K562 (cell line): ENCODE measurements around the gene HPN. TPM values are rescaled to one million over a fixed set of nuclear protein-coding genes. Genes with fewer than 3 reads are reported as not detected.

ENCODE experiments used
- CBX1 ChIP-seq: sonication (generic); IDR thresholded peaks from 2 replicates; pipeline ENCODE4 v1.6.1; 2016; ENCODE audit warnings: antibody characterized with exemption, low read depth, mild to moderate bottlenecking
- CREB5 ChIP-seq: fragments of 250-450 bp; sonication (Bioruptor Pico); IDR thresholded peaks from 2 replicates; pipeline ENCODE4 v1.5.0; 2020; ENCODE audit warnings: mild to moderate bottlenecking
- HDAC1 ChIP-seq, 2 experiments: fragments of 450-650 bp; IDR thresholded peaks; 2 replicates each; pipeline ENCODE4 v1.6.1; 2016 to 2017; ENCODE audit warnings: inconsistent platforms in 1 of 2, mild to moderate bottlenecking in 1 of 2, moderate library complexity in 1 of 2
- HNRNPLL ChIP-seq: fragments of 200-400 bp; formaldehyde crosslinking; IDR thresholded peaks from 2 replicates; pipeline ENCODE4 v1.6.1; 2017; ENCODE audit warnings: low read length, low read depth, mild to moderate bottlenecking; ENCODE audit not compliant: poor library complexity, severe bottlenecking
- KAT2B ChIP-seq: IDR thresholded peaks from one replicate; pipeline ENCODE4 v1.6.1; 2012; ENCODE audit warnings: low read depth, mild to moderate bottlenecking, control low read depth, inconsistent platforms, low read length, moderate library complexity
- MECOM ChIP-seq: fragments of 250-450 bp; sonication (Bioruptor Pico); IDR thresholded peaks from 2 replicates; pipeline ENCODE4 v1.8.0; 2022; ENCODE audit warnings: inconsistent platforms
- NR3C1 ChIP-seq: sonication (generic); formaldehyde crosslinking; IDR thresholded peaks from 2 replicates; pipeline ENCODE4 v1.8.1; 2022; ENCODE audit warnings: missing genetic modification reagents
- OTX1 ChIP-seq: fragments of 450-650 bp; formaldehyde crosslinking; IDR thresholded peaks from 2 replicates; pipeline ENCODE4 v1.4.0; 2022; ENCODE audit warnings: mild to moderate bottlenecking
- SAFB2 ChIP-seq: fragments of 200-400 bp; formaldehyde crosslinking; IDR thresholded peaks from 2 replicates; pipeline ENCODE4 v1.6.1; 2018; ENCODE audit warnings: borderline replicate concordance, low read length, low read depth, moderate library complexity; ENCODE audit not compliant: severe bottlenecking
- SPI1 ChIP-seq: IDR thresholded peaks from 2 replicates; pipeline ENCODE4 v1.6.1; 2011; ENCODE audit warnings: low read depth, low read length, control low read depth, borderline replicate concordance
- TOE1 ChIP-seq, 2 experiments: fragments of 450-650 bp in 1 of 2; sonication (generic) in 1 of 2; formaldehyde crosslinking in 1 of 2; IDR thresholded peaks; 2 replicates each; pipeline versions ENCODE4 v1.7.1 to v1.8.0; 2016 to 2022; ENCODE audit warnings: borderline replicate concordance in 2 of 2, mild to moderate bottlenecking in 2 of 2, antibody characterized with exemption in 1 of 2, inconsistent platforms in 1 of 2, low read depth in 1 of 2, missing genetic modification reagents in 1 of 2, moderate library complexity in 1 of 2
- ZNF197 ChIP-seq: fragments of 200-800 bp; sonication (Bioruptor generic); IDR thresholded peaks from 2 replicates; pipeline ENCODE4 v1.6.1; 2016; ENCODE audit warnings: low read depth, missing genetic modification characterization, missing compliant biosample characterization
- ZNF431 ChIP-seq: sonication (generic); formaldehyde crosslinking; IDR thresholded peaks from 2 replicates; pipeline ENCODE4 v1.8.0; 2022; ENCODE audit warnings: mild to moderate bottlenecking, missing genetic modification reagents
- ZNF655 ChIP-seq: fragments of 250-450 bp; sonication (Bioruptor Pico); IDR thresholded peaks from 2 replicates; pipeline ENCODE4 v1.5.0; 2021
- polyA plus RNA-seq, 8 experiments: library from polyadenylated mRNA; depleted of rRNA in 4 of 8; stranded (reverse) in 5 of 8; unstranded in 3 of 8; fragments of >200 nt; fragmentation: Nextera tagmentation in 2 of 8; fragmentation: Illumina TruSeq in 1 of 8; extraction: Ambion mirVana in 2 of 8; extraction: Trizol in 1 of 8; gene quantifications; 2 replicates each; pipeline versions ENCODE4 v1.2.1 to v1.2.3, GENCODE V29; 2011 to 2014; ENCODE audit warnings: inconsistent platforms in 1 of 8, missing spikeins in 1 of 8
- total RNA-seq, 7 experiments: library from RNA; depleted of rRNA in 6 of 7; stranded (reverse); fragments of >200 nt in 6 of 7; fragmentation: Illumina TruSeq in 2 of 7; extraction: Trizol in 2 of 7; gene quantifications; 2 replicates each; pipeline versions ENCODE4 v1.2.1 to v1.2.3, GENCODE V29; 2011 to 2021; ENCODE audit warnings: low replicate concordance in 1 of 7
- TF ChIP-seq, protein P1 (sequence below), 2 experiments: fragments of 450-650 bp in 1 of 2; sonication (generic) in 1 of 2; formaldehyde crosslinking; conservative IDR thresholded peaks; 2 replicates each; pipeline versions ENCODE4 v1.4.0 to v1.8.1; 2020 to 2022; ENCODE audit warnings: mild to moderate bottlenecking in 1 of 2, missing genetic modification reagents in 1 of 2
- TF ChIP-seq, protein P2 (sequence below): fragments of 450-650 bp; formaldehyde crosslinking; IDR thresholded peaks from 2 replicates; pipeline ENCODE4 v1.4.0; 2020; ENCODE audit warnings: mild to moderate bottlenecking, moderate library complexity
- TF ChIP-seq, protein P3 (sequence below), 2 experiments: fragments of 450-650 bp in 1 of 2; IDR thresholded peaks; 2 replicates each; pipeline ENCODE4 v1.6.1; 2011 to 2017; ENCODE audit warnings: low read depth in 2 of 2, antibody characterized with exemption in 1 of 2, borderline replicate concordance in 1 of 2, low read length in 1 of 2, mild to moderate bottlenecking in 1 of 2, mixed read lengths in 1 of 2; ENCODE audit not compliant: control insufficient read depth in 1 of 2

Gene HPN
- total and polyA plus RNA-seq, 9 of the 15 experiments (the other 6 are each of a cell fraction or from before 2014, with no cell fraction given): 0.10 to 0.20 TPM; not detected in 7

DNA sequence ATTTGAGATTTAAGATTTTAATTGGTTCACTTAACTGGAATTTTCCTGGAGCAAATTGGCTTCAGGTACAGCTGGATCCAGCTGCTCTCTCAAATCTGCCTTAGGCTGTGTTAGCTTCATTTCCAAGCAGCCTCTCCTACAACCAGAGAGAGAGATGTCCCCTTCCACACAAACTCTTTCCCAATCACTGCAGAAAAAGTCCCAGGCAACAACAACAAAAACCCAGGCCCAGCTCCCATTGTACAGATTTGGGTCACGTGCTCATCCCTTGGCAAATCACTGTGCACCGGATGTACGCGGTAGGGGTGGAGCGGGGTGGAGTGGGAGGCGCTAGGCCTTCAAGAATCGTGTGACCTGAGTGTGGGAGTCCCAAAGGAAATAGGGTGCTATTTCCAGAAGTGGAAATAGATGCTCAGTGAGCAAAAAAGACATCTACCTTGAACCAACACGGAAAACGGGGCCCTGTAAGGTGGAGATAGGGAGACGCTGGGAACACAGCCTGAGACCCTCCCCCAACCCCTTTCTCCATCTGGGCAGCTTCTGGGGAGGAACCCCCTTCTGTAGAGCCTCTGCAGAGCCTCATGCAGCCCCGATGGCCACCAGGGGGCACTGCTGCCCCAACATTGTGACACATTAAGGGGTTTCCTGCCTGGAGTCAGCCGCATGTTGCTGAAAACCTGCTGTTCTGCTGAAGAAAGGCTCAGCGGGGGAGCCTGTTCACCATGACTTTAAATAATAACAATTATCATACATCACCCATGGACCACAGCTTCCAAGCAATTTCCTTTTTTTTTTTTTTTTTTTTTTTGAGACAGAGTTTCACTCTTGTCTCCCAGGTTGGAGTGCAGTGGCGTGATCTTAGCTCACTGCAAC is 25.4 kb downstream of the HPN start (continued):
- no peak for TF ChIP-seq MECOM (CRISPR knock-in tag)
- TF ChIP-seq CBX1: 0 out of 2 replicates have a peak, but pooled peaks have one; percentile 35
- TF ChIP-seq, protein P1, sequence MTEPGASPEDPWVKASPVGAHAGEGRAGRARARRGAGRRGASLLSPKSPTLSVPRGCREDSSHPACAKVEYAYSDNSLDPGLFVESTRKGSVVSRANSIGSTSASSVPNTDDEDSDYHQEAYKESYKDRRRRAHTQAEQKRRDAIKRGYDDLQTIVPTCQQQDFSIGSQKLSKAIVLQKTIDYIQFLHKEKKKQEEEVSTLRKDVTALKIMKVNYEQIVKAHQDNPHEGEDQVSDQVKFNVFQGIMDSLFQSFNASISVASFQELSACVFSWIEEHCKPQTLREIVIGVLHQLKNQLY (CRISPR knock-in tag; conservative IDR thresholded peaks at IDR 0.05): no peak
- TF ChIP-seq KAT2B: no peak
- TF ChIP-seq, protein P2, sequence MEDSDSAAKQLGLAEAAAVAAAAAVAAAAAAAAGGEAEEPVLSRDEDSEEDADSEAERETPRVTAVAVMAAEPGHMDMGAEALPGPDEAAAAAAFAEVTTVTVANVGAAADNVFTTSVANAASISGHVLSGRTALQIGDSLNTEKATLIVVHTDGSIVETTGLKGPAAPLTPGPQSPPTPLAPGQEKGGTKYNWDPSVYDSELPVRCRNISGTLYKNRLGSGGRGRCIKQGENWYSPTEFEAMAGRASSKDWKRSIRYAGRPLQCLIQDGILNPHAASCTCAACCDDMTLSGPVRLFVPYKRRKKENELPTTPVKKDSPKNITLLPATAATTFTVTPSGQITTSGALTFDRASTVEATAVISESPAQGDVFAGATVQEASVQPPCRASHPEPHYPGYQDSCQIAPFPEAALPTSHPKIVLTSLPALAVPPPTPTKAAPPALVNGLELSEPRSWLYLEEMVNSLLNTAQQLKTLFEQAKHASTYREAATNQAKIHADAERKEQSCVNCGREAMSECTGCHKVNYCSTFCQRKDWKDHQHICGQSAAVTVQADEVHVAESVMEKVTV (CRISPR knock-in tag): peak; percentile 67
- TF ChIP-seq ZNF197: no peak
- no peak for TF ChIP-seq CREB5
- TF ChIP-seq, protein P3, sequence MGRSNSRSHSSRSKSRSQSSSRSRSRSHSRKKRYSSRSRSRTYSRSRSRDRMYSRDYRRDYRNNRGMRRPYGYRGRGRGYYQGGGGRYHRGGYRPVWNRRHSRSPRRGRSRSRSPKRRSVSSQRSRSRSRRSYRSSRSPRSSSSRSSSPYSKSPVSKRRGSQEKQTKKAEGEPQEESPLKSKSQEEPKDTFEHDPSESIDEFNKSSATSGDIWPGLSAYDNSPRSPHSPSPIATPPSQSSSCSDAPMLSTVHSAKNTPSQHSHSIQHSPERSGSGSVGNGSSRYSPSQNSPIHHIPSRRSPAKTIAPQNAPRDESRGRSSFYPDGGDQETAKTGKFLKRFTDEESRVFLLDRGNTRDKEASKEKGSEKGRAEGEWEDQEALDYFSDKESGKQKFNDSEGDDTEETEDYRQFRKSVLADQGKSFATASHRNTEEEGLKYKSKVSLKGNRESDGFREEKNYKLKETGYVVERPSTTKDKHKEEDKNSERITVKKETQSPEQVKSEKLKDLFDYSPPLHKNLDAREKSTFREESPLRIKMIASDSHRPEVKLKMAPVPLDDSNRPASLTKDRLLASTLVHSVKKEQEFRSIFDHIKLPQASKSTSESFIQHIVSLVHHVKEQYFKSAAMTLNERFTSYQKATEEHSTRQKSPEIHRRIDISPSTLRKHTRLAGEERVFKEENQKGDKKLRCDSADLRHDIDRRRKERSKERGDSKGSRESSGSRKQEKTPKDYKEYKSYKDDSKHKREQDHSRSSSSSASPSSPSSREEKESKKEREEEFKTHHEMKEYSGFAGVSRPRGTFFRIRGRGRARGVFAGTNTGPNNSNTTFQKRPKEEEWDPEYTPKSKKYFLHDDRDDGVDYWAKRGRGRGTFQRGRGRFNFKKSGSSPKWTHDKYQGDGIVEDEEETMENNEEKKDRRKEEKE (IDR thresholded peaks at IDR 0.05; ENCODE audit: borderline replicate concordance in 1 of 2, control insufficient read depth in 1 of 2, low read depth in 2 of 2, low read length in 1 of 2): no peak
- no peak for TF ChIP-seq NR3C1 (CRISPR knock-in tag)
- peak; percentile 98 for TF ChIP-seq TOE1 (IDR thresholded peaks at IDR 0.05; ENCODE audit: borderline replicate concordance)
- no peak for TF ChIP-seq TOE1 (CRISPR knock-in tag; IDR thresholded peaks at IDR 0.05; ENCODE audit: borderline replicate concordance, low read depth)
- no peak for TF ChIP-seq HNRNPLL
- no peak for TF ChIP-seq ZNF655
- peak; percentile 39; the same call in 1 of the 2 replicates for TF ChIP-seq SPI1
- TF ChIP-seq OTX1 (CRISPR knock-in tag): no peak
- TF ChIP-seq SAFB2: no peak
- peak in 1 of 2 experiments; percentile 41; a peak in 1 of 4 replicates for TF ChIP-seq HDAC1 (IDR thresholded peaks at IDR 0.05)
- no peak for TF ChIP-seq ZNF431 (CRISPR knock-in tag)
